Hematopoietic multipotent progenitor cell (in vitro differentiated cells): ENCODE measurements around the gene KRTAP10-12. TPM values are rescaled to one million over a fixed set of nuclear protein-coding genes. Genes with fewer than 3 reads are reported as not detected.

Experiments used
- DNase-seq, 3 donors: peaks; one replicate each; pipeline ENCODE4 v3.0.0-alpha.2; 2011 to 2015; ENCODE audit warnings: low read depth in 2 of 3, low spot score in 2 of 3
- total RNA-seq: library from RNA; depleted of rRNA; stranded (reverse); fragments of >200 nt; gene quantifications from one replicate; pipeline ENCODE4 v1.2.3, GENCODE V29; 2012

Gene KRTAP10-12
- total RNA-seq, 1 donor: not detected

GRCh38 chr21:44710756-44711326 lies 13.9 kb downstream of the KRTAP10-12 start:
- no peak for DNase-seq

- DNase-seq: no peak
These were observed 14.6 kb downstream of the KRTAP10-12 start, which contains the start of gene TSPEAR for GRCh38 chr21:44711327-44712202. Gene TSPEAR, minus strand, starts transcription at chr21:44711572. Its CDS starts 58 bp downstream, at chr21:44711514.

- DNase-seq: no peak
These were observed 15.4 kb downstream of the KRTAP10-12 start for GRCh38 chr21:44712203-44713028.

- DNase-seq: no peak
These were observed 16.2 kb downstream of the KRTAP10-12 start for GRCh38 chr21:44713130-44713529.

GRCh38 chr21:44713846-44714245 lies 16.9 kb downstream of the KRTAP10-12 start:
- DNase-seq: no peak

- DNase-seq: no peak
These were observed 17.9 kb downstream of the KRTAP10-12 start for GRCh38 chr21:44714905-44715304.

GRCh38 chr21:44716984-44717383 lies 20.0 kb downstream of the KRTAP10-12 start:
- no peak for DNase-seq

GRCh38 chr21:44718093-44718492 lies 21.1 kb downstream of the KRTAP10-12 start:
- no peak for DNase-seq

- no peak for DNase-seq
These were observed 21.6 kb downstream of the KRTAP10-12 start for GRCh38 chr21:44718571-44718970.

GRCh38 chr21:44720170-44720569 lies 23.2 kb downstream of the KRTAP10-12 start:
- no peak for DNase-seq

- DNase-seq: no peak
These were observed 25.8 kb downstream of the KRTAP10-12 start for GRCh38 chr21:44722731-44723130.

- peak in 1 of 3 donors; percentile 18 for DNase-seq
These were observed 26.5 kb downstream of the KRTAP10-12 start for GRCh38 chr21:44723177-44724131.

- no peak for DNase-seq
These were observed 27.2 kb downstream of the KRTAP10-12 start for GRCh38 chr21:44724196-44724595.

- DNase-seq: no peak
These were observed 28.0 kb downstream of the KRTAP10-12 start for GRCh38 chr21:44724926-44725325.

- DNase-seq: no peak
These were observed 29.9 kb downstream of the KRTAP10-12 start for GRCh38 chr21:44726826-44727225.

- DNase-seq: no peak
These were observed 30.3 kb downstream of the KRTAP10-12 start for GRCh38 chr21:44727321-44727720.

GRCh38 chr21:44727757-44728156 lies 30.8 kb downstream of the KRTAP10-12 start:
- no peak for DNase-seq

- DNase-seq: no peak
These were observed 31.7 kb downstream of the KRTAP10-12 start for GRCh38 chr21:44728716-44729115.

- DNase-seq: no peak
These were observed 32.5 kb downstream of the KRTAP10-12 start for GRCh38 chr21:44729336-44730027.
